ENCODE measurements around the gene DNAAF1. TPM values are rescaled to one million over a fixed set of nuclear protein-coding genes. Genes with fewer than 3 reads are reported as not detected.

Gene DNAAF1
- polyA plus RNA-seq, 2 of the 4 experiments (the other 2 are of a cell fraction) = 0.13 to 0.14 TPM

GRCh38 chr16:84180519-84181140, 35.5 kb downstream of the DNAAF1 start:
- FAIRE-seq (no peak), DNase-seq (ENCODE audit: low read depth in 1 of 2, low spot score in 1 of 2) (no peak), ATAC-seq (no peak)
- no peak for TF ChIP-seq EHF (CRISPR knock-in tag; IDR thresholded peaks at IDR 0.05)
- no peak for TF ChIP-seq MYC (IDR thresholded peaks at IDR 0.05; ENCODE audit: borderline replicate concordance, low read length)
- no peak for TF ChIP-seq NPAS2 (CRISPR knock-in tag; IDR thresholded peaks at IDR 0.05; ENCODE audit: borderline replicate concordance)
- Histone ChIP-seq H3K4me1 (peaks cover 27% of the 10 kb centered on the region), H3K4me2 (no peak overlapping the region), H3K27ac (no peak overlapping the region), H3K4me3 (no peak overlapping the region), H3K9me3 (no peaks in the 10 kb centered on the region)
- POLR2A ChIA-PET = no interaction called here
- WGBS (ENCODE audit: missing lambda C conversion rate) = 89% methylated on average over 14 of the region's 21 CpGs
- CTCF ChIA-PET = interaction anchor here (0.9 to 11.7 kb wide), 5 partner anchors 31 to 303 kb away, joined by 3 to 92 read pairs (median 8); partner anchors contain the start of gene MBTPS1

- ATAC-seq = no peak
- no peak for DNase-seq (ENCODE audit: low read depth in 1 of 2, low spot score in 1 of 2)
Measured at GRCh38 chr16:84181144-84181915, 36.2 kb downstream of the DNAAF1 start.

GRCh38 chr16:84182104-84182503, 37.0 kb downstream of the DNAAF1 start:
- WGBS (ENCODE audit: missing lambda C conversion rate) = 97% methylated on average over 11 of the region's 18 CpGs
- TF ChIP-seq FOSL2 (IDR thresholded peaks at IDR 0.05) (no peak), FOSL2 (CRISPR knock-in tag; IDR thresholded peaks at IDR 0.05) (no peak), EP300 (IDR thresholded peaks at IDR 0.05) (no peak), JUN (IDR thresholded peaks at IDR 0.05) (no peak), ESRRA (IDR thresholded peaks at IDR 0.05; ENCODE audit: borderline replicate concordance, low read length) (no peak), REST (IDR thresholded peaks at IDR 0.05) (no peak), ZC3H11A (IDR thresholded peaks at IDR 0.05) (no peak), RNF2 (IDR thresholded peaks at IDR 0.05; ENCODE audit: borderline replicate concordance, low read depth) (no peak), PBX3 (IDR thresholded peaks at IDR 0.05) (no peak), HES2 (IDR thresholded peaks at IDR 0.05) (no peak)
- H3K4me2 ChIP-seq = no peak overlapping the region
- CTCF ChIA-PET = interaction anchor here (0.8 to 11.7 kb wide), 6 partner anchors 10 to 302 kb away, joined by 3 to 92 read pairs (median 8); partner anchors contain the start of gene MBTPS1
- no peak for DNase-seq (ENCODE audit: low read depth in 1 of 2, low spot score in 1 of 2)
- H3K9me3 ChIP-seq = no peaks in the 10 kb centered on the region
- FAIRE-seq = no peak
- H3K27ac ChIP-seq = no peak overlapping the region
- H3K4me1 ChIP-seq = peaks cover 17% of the 10 kb centered on the region
- no peak overlapping the region for H3K4me3 ChIP-seq
- POLR2A ChIA-PET = no interaction called here
- no peak for ATAC-seq

More at GRCh38 chr16:84181144-84181915, 36.2 kb downstream of the DNAAF1 start:
- no peak overlapping the region for H3K4me3 ChIP-seq
- H3K9me3 ChIP-seq = no peaks in the 10 kb centered on the region
- FAIRE-seq = no peak
- POLR2A ChIA-PET = no interaction called here
- 86% methylated on average over 32 of the region's 41 CpGs for WGBS (ENCODE audit: missing lambda C conversion rate)
- TF ChIP-seq POLR2AphosphoS2 (conservative IDR thresholded peaks at IDR 0.05; ENCODE audit: low read length) = no peak
- TF ChIP-seq CEBPB (IDR thresholded peaks at IDR 0.05) = no peak
- TF ChIP-seq JUN (IDR thresholded peaks at IDR 0.05) = no peak
- no peak for TF ChIP-seq SREBF2 (IDR thresholded peaks at IDR 0.05)
- no peak for TF ChIP-seq MYC (IDR thresholded peaks at IDR 0.05; ENCODE audit: borderline replicate concordance, low read length)
- no peak for TF ChIP-seq JUNB (IDR thresholded peaks at IDR 0.05)
- no peak for TF ChIP-seq CBX8 (IDR thresholded peaks at IDR 0.05)
- no peak for TF ChIP-seq RCOR1 (IDR thresholded peaks at IDR 0.05; ENCODE audit: low read depth, low read length)
- TF ChIP-seq MAFK (IDR thresholded peaks at IDR 0.05; ENCODE audit: partially characterized antibody) = no peak
- TF ChIP-seq HOXB5 (CRISPR knock-in tag; IDR thresholded peaks at IDR 0.05) = no peak
- TF ChIP-seq KDM5A (IDR thresholded peaks at IDR 0.05) = no peak
- no peak for TF ChIP-seq ESRRA (IDR thresholded peaks at IDR 0.05; ENCODE audit: borderline replicate concordance, low read length)
- no peak for TF ChIP-seq NFE2L2 (conservative IDR thresholded peaks at IDR 0.05; ENCODE audit: low read length)
- peaks cover 25% of the 10 kb centered on the region for H3K4me1 ChIP-seq
- CTCF ChIA-PET = interaction anchor here (0.9 to 11.7 kb wide), 6 partner anchors 9 to 303 kb away, joined by 3 to 92 read pairs (median 26); partner anchors contain the start of gene MBTPS1
- no peak overlapping the region for H3K4me2 ChIP-seq
- H3K27ac ChIP-seq = no peak overlapping the region

All from A549 (cell line).